ENCODE results near the gene UGT1A5.

The UGT1A5 gene

GRCh38 chr2:233684640-233685039 lies 28.1 kb upstream of the UGT1A5 start:
- DNase-seq (ENCODE audit: extremely low spot score) = no peak
- TF ChIP-seq, protein P1, sequence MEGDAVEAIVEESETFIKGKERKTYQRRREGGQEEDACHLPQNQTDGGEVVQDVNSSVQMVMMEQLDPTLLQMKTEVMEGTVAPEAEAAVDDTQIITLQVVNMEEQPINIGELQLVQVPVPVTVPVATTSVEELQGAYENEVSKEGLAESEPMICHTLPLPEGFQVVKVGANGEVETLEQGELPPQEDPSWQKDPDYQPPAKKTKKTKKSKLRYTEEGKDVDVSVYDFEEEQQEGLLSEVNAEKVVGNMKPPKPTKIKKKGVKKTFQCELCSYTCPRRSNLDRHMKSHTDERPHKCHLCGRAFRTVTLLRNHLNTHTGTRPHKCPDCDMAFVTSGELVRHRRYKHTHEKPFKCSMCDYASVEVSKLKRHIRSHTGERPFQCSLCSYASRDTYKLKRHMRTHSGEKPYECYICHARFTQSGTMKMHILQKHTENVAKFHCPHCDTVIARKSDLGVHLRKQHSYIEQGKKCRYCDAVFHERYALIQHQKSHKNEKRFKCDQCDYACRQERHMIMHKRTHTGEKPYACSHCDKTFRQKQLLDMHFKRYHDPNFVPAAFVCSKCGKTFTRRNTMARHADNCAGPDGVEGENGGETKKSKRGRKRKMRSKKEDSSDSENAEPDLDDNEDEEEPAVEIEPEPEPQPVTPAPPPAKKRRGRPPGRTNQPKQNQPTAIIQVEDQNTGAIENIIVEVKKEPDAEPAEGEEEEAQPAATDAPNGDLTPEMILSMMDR (IDR thresholded peaks at IDR 0.05; ENCODE audit: control extremely low read depth, extremely low read depth, low read depth, missing control alignments) = no peak
- ChIA-PET CTCF (no interaction called here), POLR2A (no interaction called here)

DNA sequence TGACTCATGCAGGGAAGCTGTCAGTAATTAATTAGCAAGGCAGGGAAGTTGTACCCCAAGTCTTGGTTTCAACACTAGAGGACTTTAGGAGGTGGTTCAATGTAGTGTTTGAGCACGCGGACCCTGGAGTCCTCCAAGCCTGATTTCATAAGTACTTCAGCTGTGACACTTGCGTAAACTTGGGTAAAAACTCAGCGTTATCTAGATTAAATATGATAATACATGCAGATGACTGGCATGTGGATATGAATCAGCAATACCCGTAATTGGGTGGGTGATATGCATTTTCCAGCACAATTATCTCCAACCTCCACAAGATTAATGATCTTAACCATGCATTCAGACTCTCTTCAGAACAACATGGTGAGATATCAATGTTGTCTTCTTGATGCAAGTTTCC lies 25.8 kb upstream of the UGT1A5 start:
- no peak for DNase-seq (ENCODE audit: extremely low spot score)
- ChIA-PET POLR2A (no interaction called here), CTCF (no interaction called here)
- TF ChIP-seq, protein P1 (IDR thresholded peaks at IDR 0.05; ENCODE audit: control extremely low read depth, extremely low read depth, low read depth, missing control alignments) = no peak

GRCh38 chr2:233688341-233688740 lies 24.4 kb upstream of the UGT1A5 start:
- TF ChIP-seq, protein P1 (IDR thresholded peaks at IDR 0.05; ENCODE audit: control extremely low read depth, extremely low read depth, low read depth, missing control alignments) = no peak
- no peak for DNase-seq (ENCODE audit: extremely low spot score)
- ChIA-PET CTCF (no interaction called here), POLR2A (no interaction called here)

DNA sequence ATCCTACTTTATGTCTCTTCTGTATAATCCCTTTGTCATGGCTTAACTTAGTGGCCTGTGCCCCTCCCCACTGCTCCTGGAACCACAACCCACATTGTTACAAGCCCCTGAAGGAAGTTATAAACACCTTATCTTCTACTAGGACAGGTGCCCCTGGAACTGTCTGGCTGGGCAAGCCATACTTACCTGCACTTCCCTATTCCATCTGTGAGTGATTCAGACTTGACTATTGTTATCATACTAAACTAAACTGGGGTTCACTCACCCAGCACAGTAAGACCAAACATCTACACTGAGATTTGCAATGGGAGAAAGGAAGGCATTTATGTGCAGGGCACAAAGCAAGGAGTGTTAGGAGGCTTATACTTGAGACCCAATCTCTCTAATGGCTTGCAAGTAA lies 23.7 kb upstream of the UGT1A5 start:
- TF ChIP-seq, protein P1 (IDR thresholded peaks at IDR 0.05; ENCODE audit: control extremely low read depth, extremely low read depth, low read depth, missing control alignments) = no peak
- no peak for DNase-seq (ENCODE audit: extremely low spot score)
- ChIA-PET CTCF (no interaction called here), POLR2A (no interaction called here)

- TF ChIP-seq, protein P1 (IDR thresholded peaks at IDR 0.05; ENCODE audit: control extremely low read depth, extremely low read depth, low read depth, missing control alignments) = no peak
- ChIA-PET CTCF (no interaction called here), POLR2A (no interaction called here)
- DNase-seq (ENCODE audit: extremely low spot score) = no peak
Measured at GRCh38 chr2:233689501-233689900, 23.2 kb upstream of the UGT1A5 start.

DNA sequence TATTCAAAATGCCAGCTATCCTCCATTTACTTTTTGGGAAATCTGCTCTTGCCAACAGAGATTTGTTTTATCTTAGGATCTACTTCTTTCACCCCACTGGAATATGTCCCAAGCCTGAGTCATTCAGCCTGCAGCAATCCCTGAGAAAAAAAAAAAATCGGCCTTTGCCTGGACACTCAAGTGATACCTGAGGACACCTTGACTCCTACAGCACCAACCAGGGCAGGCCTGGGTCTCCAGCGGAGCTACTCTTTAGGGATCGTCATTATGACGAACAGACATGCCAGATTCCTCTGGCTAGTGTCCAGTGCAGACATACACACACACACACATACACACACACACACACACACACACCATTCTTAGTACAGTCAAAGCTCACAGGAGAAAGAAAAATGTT lies 22.3 kb upstream of the UGT1A5 start:
- TF ChIP-seq, protein P1 (IDR thresholded peaks at IDR 0.05; ENCODE audit: control extremely low read depth, extremely low read depth, low read depth, missing control alignments) = no peak
- DNase-seq (ENCODE audit: extremely low spot score) = no peak
- CTCF ChIA-PET = no interaction called here
- POLR2A ChIA-PET = no interaction called here
